Activated T-helper 2 cell treated with anti-CD3 and anti-CD28 coated beads, Interferon-gamma antibody, Interleukin-2, Interleukin-4, amounts not matched to agents 10 μg/mL and 5 μg/mL and 100 μg/mL, durations not matched to agents 14 hours and 24 hours and 36 hours (primary cell): ENCODE measurements around the gene MYO18A. TPM values are rescaled to one million over a fixed set of nuclear protein-coding genes. Genes with fewer than 3 reads are reported as not detected.

ENCODE experiments used
- DNase-seq: peaks from one replicate; pipeline ENCODE4 v3.0.0; 2021; ENCODE audit warnings: low spot score
- H3K27ac Mint-ChIP-seq: one replicate; pipeline ENCODE4 v1.8.0; 2021; ENCODE audit warnings: mixed read lengths
- H3K27me3 Mint-ChIP-seq: one replicate; pipeline ENCODE4 v1.8.0; 2021; ENCODE audit warnings: low read depth, mixed read lengths
- H3K36me3 Mint-ChIP-seq: one replicate; pipeline ENCODE4 v1.8.0; 2021; ENCODE audit warnings: low read depth, mixed read lengths
- H3K4me1 Mint-ChIP-seq: one replicate; pipeline ENCODE4 v1.8.0; 2021; ENCODE audit warnings: low read depth, mixed read lengths
- H3K4me3 Mint-ChIP-seq: one replicate; pipeline ENCODE4 v1.8.0; 2021; ENCODE audit warnings: low read depth, mild to moderate bottlenecking, moderate library complexity, mixed read lengths
- H3K9me3 Mint-ChIP-seq: one replicate; pipeline ENCODE4 v1.8.0; 2021; ENCODE audit warnings: mixed read lengths
- intact Hi-C: fragments of 100-400 bp; cut with micrococcal nuclease; formaldehyde crosslinking; loops from one replicate; pipeline ENCODE4 v1.15.1; 2023
- total RNA-seq: library from RNA; stranded (reverse); gene quantifications from 2 replicates; pipeline ENCODE4 v1.2.3, GENCODE V29; 2022

Gene MYO18A
- total RNA-seq, 1 donor from 2014 or later = 49.5 TPM

DNA sequence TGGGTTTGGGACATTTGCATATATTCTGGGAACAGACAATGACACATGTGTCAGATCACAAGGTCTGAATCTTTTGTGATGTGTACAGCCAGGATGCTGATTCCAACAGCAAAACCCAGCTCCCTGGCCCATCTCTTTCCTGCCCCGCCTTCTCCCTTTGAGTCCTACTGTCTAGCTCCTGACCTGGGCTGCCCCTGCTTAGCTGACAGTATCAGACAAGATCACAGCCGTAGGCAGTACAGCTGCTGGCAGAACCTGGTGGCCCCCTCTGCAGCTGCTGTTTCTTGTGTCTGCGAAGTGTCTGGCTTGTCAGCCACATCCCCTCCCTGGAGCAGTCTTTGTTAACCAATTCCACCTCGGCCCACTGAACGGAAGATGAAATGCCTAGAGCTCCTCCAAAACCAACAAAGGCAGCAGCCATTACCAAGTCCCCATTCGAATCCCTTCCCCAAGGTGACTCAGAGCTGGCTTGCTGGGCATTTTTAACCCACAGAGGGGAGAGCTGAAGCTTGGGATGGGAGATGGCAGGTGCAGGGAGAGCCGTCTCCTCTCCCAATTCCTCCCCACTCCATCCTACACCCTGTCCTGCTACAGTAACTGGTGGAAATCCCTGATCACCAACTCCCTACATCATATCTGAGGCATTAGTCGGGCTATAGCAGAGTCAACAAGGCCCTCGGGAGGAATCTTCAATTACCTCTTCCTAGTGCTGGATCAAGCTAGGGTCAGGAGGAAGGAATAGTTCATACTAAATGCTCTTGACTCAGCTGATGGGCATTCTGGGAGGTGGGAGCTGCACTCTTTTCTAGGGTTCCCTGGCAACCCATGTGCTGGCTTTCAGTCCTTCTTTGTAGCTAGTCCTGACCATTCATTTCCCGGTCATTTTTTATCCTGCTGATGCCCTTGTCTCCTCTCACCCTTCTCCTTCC is 131.5 kb downstream of the MYO18A start:
- no peak for DNase-seq
- no peak overlapping the region for H3K4me3 Mint-ChIP-seq
- peaks cover 16% of the 10 kb centered on the region for H3K27me3 Mint-ChIP-seq
- H3K9me3 Mint-ChIP-seq = no peaks in the 10 kb centered on the region
- no peaks in the 10 kb centered on the region for H3K36me3 Mint-ChIP-seq
- H3K27ac Mint-ChIP-seq = no peak overlapping the region
- H3K4me1 Mint-ChIP-seq = peaks cover 2% of the 10 kb centered on the region
- intact Hi-C loops = no loop called here

DNA sequence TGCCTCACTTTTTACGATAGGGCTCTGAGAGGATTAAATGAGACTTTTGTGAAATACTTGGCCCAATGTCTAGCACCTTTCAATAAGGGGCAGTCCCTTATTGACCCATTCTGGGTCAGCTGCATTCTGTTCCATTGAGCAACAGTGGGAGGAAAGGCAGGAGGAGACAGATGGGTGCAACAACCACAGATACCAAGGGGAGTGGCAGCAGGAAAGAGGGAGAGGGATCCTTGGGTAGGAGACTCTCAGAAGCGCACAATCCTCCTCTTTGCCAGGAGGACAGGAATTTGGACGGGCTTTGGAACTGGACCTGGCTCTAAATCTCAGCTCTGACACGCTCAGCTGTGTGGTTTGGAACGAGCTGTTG is 133.7 kb downstream of the MYO18A start:
- Mint-ChIP-seq H3K4me1 (peaks cover 5% of the 10 kb centered on the region), H3K36me3 (no peaks in the 10 kb centered on the region), H3K27me3 (peaks cover 16% of the 10 kb centered on the region), H3K9me3 (no peaks in the 10 kb centered on the region), H3K4me3 (no peak overlapping the region), H3K27ac (no peak overlapping the region)
- DNase-seq = no peak
- intact Hi-C loops = no loop called here

DNA sequence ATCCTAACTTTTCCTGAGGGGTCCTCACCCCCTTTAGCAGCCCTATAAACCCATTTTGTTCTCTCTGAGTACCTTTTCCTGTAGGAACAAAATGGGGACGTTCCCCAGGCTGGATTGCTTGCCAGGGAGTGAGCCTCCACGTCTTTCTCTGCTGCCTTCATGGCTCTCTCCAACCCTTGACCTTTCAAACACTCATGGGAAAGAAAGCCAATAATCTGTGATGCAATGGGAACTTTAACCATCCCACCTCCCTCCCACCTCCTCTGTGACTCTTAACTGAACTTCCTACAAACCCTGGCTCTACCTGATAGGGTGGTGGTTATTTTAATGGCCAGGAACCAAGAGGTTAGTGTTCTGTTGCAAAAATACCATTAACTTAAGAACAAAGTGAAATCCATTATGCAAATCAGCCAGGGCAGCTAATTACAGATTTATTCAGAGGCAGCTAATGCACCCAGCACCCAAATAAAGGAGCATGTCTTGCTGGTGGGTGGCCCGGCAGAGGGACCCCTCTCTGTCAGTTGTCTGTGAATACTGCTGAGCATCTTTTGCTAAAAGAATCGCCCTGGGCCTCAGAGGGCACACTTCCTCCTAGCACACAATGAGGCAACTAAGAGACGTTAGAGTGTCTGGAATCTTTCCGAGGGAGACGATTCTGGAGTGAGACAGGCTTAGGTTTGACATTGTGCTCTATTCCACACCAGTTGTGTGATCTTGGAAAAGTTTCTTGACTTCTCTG is 134.3 kb downstream of the MYO18A start:
- intact Hi-C loops = no loop called here
- H3K27ac Mint-ChIP-seq = no peak overlapping the region
- peaks cover 5% of the 10 kb centered on the region for H3K4me1 Mint-ChIP-seq
- H3K9me3 Mint-ChIP-seq = no peaks in the 10 kb centered on the region
- no peak overlapping the region for H3K4me3 Mint-ChIP-seq
- H3K36me3 Mint-ChIP-seq = no peaks in the 10 kb centered on the region
- no peak for DNase-seq
- peaks cover 16% of the 10 kb centered on the region for H3K27me3 Mint-ChIP-seq

DNA sequence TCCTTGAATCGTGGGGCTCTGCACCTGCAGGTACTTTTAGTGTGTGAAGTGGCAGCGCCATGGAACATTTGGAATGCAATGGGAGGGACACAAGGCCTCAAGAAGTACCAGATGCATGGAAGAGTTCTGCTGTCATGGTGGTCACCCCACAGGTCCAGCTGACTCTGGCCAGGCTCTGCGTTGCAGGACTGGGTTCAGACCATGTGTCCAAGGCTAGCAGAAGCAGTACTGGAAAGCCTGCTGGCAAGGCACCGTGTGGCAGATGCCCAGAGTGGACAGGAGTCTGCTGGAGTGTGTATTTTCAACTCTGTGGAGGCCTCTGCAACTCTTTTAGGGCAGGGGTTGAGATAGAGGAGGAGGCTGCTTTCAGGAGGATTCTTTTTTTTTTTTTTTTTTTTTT is 135.2 kb downstream of the MYO18A start:
- intact Hi-C loops = no loop called here
- Mint-ChIP-seq H3K9me3 (no peaks in the 10 kb centered on the region), H3K4me1 (peaks cover 5% of the 10 kb centered on the region), H3K36me3 (no peaks in the 10 kb centered on the region), H3K27ac (no peak overlapping the region), H3K4me3 (no peak overlapping the region), H3K27me3 (peaks cover 16% of the 10 kb centered on the region)
- DNase-seq = no peak

DNA sequence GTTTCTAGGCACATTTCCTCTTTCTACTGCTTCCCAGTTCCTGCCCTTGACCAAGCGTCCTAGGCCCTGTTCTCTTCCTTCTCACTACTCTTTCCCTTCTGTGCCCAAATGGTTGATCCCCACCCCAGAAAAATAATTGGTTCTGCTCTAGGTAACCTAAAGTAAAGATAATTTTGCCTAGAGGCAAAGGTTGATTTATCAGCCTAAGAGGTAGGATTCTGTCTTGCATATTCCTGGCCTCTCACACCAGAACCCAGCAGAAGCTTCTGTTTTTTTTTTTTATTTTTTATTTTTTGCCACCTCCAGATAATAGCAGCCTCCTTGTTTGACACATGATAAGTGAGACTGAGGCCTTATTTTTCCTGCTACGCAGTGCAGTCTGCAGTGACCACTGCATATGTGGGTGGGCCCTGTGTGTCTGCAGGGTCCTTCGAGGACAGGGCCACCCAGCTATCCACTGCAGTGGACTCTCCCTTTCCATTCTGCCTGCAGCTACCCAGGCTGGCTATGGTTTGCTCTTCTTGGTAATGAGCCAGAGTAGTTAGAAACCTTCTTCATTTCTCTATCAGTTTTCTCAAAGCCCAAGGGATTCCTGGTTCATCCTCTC is 136.6 kb downstream of the MYO18A start:
- no peak overlapping the region for H3K4me3 Mint-ChIP-seq
- no peaks in the 10 kb centered on the region for H3K36me3 Mint-ChIP-seq
- DNase-seq = no peak
- H3K27ac Mint-ChIP-seq = no peak overlapping the region
- H3K27me3 Mint-ChIP-seq = peaks cover 9% of the 10 kb centered on the region
- intact Hi-C loops = no loop called here
- H3K4me1 Mint-ChIP-seq = peaks cover 5% of the 10 kb centered on the region
- no peaks in the 10 kb centered on the region for H3K9me3 Mint-ChIP-seq

DNA sequence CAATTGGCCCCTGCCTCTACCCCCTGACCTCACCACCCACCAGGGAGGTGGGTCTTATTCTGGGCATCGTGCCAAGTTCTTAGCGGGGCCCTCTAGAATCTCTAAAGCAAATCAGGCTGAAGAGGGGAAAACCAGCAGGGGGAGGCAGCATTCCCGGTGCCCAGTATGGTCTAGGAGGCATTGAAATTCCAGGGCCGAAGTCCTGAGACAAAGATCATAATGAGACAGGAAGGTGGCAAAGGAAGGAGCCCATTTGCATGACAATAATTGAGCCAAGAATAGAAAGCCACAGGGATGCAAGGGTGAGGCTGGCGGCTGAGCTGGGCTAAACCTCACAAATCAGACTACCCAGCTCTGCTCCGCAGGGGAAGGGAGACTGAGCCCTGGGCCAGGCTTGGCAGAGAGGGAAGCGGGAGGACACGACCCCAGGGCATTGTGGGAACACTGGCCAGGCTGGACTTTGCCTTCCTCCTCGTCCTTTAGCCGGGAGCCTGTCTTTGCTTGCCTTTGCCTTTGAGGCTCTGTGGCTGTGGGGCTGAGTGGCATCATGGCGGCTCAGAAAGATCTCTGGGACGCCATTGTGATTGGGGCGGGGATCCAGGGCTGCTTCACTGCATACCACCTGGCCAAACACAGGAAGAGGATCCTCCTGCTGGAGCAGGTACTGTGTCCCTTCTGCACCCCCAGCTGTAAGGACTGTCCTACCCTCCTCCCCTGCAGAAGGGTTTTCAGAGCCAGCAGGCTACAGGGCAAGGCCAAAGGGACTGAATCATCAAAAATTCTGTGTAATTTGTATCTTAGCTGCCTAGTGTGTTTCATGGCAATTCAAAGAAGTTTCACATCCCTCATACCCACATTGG is 137.3 kb downstream of the MYO18A start, which contains the start of gene PIPOX:
TSS of gene PIPOX (plus strand) at position 463 of the 860 bp plus-strand sequence. CDS start at position 548, 85 bp downstream.
- intact Hi-C loops = no loop called here
- H3K36me3 Mint-ChIP-seq = no peaks in the 10 kb centered on the region
- no peak within 1 kb of the TSS for H3K4me3 Mint-ChIP-seq
- no peak within 1 kb of the TSS for H3K27ac Mint-ChIP-seq
- no peak for DNase-seq
- peaks cover 5% of the 10 kb centered on the region for H3K4me1 Mint-ChIP-seq
- H3K27me3 Mint-ChIP-seq = peaks cover 3% of the 10 kb centered on the region
- no peaks in the 10 kb centered on the region for H3K9me3 Mint-ChIP-seq

DNA sequence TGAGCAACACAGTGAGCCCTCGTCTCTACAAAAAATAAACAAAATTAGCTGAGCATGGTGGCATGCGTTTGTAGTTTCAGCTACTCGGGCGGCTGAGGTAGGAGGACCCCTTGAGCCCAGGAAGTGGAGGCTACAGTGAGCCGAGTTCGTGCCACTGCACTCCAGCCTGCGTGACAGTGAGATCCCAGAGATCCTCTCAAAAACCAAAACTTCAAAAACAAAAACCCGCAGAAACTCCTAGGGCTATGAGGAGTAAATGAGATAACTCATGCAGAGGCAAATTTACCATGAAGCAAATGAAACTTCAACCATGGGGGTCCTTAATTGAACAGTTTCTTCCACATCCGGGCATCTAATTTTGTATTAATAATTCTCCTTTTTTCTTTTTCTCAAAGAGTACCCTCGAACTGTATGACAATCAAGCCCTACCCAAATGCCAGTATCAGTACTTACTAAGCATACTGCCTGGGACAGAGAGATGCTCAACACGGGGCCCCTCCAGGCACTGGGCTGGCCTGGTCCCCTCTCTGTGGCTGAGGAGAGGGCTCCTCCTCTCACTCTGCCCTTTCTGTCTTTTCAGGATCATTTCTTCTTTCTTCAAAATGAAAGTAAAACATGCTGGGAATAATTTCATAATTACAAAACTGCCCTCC is 138.0 kb downstream of the MYO18A start:
- no peak overlapping the region for H3K4me3 Mint-ChIP-seq

DNA sequence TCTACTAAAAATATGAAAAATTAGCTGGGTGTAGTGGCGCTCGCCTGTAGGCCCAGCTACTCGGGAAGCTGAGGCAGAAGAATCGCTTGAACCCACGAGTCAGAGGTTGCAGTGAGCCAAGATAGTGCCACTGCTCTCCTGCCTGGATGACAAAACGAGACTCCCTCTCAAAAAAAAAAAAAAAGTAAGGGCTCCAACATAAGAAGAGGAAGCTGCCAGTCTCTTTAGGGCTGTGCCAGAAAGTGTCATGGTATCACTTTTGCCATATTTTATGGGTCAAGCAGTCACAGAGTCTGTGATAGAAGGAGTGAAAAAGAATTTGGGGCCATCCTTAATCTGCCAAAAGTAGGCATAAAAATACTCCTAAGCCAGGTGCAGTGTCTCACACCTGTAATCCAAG is 138.6 kb downstream of the MYO18A start:
- peaks cover 5% of the 10 kb centered on the region for H3K4me1 Mint-ChIP-seq
- peaks cover 2% of the 10 kb centered on the region for H3K27me3 Mint-ChIP-seq
- no peak overlapping the region for H3K27ac Mint-ChIP-seq
- no peaks in the 10 kb centered on the region for H3K36me3 Mint-ChIP-seq
- no peaks in the 10 kb centered on the region for H3K9me3 Mint-ChIP-seq
- DNase-seq = no peak
- H3K4me3 Mint-ChIP-seq = no peak overlapping the region
- intact Hi-C loops = no loop called here

More for the DNA sequence above, 138.0 kb downstream of the MYO18A start:
- DNase-seq = no peak
- intact Hi-C loops = no loop called here
- Mint-ChIP-seq H3K27me3 (peaks cover 3% of the 10 kb centered on the region), H3K9me3 (no peaks in the 10 kb centered on the region), H3K4me1 (peaks cover 5% of the 10 kb centered on the region), H3K36me3 (no peaks in the 10 kb centered on the region), H3K27ac (no peak overlapping the region)

DNA sequence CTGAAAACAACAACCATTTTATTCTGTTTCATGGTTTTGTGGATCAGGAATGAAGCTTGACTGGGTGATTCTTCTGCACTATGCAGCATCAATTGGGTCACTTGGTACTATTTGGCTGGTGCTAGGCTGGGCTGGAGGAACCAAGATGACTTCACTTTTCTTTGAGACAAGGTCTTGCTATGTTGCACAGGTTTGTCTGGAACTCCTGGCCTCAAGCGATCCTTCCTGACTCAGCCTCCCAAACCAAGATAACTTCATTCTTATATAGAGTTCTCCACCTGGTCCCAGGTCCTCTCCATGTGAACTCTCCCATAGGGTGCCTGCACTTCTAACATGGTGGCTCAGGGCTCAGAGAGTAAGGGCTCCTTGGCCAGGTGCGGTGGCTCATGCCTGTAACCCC is 139.1 kb downstream of the MYO18A start:
- Mint-ChIP-seq H3K4me3 (no peak overlapping the region), H3K4me1 (peaks cover 4% of the 10 kb centered on the region), H3K27ac (no peak overlapping the region), H3K27me3 (peaks cover 3% of the 10 kb centered on the region), H3K9me3 (no peaks in the 10 kb centered on the region), H3K36me3 (no peaks in the 10 kb centered on the region)
- intact Hi-C loops = no loop called here
- DNase-seq = no peak

DNA sequence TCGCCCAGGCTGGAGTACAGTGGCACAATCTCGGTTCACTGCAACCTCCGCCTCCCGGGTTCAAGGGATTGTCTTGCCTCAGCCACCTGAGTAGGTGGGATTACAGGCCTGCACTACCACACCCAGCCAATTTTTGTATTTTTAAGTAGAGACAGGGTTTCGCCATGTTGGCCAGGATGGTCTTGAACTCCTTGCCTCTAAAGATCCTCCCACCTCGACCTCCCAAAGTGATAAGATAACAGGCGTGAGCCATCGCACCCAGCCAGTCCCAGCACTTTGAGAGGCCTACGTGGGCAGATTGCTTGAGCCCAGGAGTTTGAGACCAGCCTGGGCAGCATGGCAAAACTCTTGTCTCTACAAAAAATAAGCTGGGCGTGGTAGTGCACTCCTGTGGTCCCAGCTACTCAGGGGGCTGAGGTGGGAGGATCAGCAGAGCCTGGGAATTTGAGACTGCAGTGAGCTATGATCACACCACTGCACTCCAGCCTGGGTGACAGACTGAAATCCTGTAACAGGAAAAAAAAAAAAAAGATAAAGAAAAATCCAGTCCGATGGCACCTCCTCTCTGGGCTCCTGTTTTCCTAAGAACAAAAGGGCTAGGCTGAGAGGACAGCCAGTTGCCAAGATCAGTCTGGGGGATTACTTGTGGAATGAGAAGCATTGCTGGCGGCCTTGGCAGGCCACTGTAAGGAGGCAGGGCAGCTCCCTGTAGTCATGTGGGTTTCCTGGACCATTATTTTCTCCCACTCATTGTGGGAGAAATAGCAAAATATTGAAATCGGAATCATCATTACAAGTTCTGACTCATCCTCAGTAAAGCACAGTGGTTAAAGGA is 140.2 kb downstream of the MYO18A start:
- intact Hi-C loops = no loop called here
- no peak for DNase-seq
- Mint-ChIP-seq H3K9me3 (peaks cover 3% of the 10 kb centered on the region), H3K27me3 (peaks cover 6% of the 10 kb centered on the region), H3K4me1 (peaks cover 3% of the 10 kb centered on the region), H3K4me3 (no peak overlapping the region), H3K27ac (no peak overlapping the region), H3K36me3 (no peaks in the 10 kb centered on the region)

DNA sequence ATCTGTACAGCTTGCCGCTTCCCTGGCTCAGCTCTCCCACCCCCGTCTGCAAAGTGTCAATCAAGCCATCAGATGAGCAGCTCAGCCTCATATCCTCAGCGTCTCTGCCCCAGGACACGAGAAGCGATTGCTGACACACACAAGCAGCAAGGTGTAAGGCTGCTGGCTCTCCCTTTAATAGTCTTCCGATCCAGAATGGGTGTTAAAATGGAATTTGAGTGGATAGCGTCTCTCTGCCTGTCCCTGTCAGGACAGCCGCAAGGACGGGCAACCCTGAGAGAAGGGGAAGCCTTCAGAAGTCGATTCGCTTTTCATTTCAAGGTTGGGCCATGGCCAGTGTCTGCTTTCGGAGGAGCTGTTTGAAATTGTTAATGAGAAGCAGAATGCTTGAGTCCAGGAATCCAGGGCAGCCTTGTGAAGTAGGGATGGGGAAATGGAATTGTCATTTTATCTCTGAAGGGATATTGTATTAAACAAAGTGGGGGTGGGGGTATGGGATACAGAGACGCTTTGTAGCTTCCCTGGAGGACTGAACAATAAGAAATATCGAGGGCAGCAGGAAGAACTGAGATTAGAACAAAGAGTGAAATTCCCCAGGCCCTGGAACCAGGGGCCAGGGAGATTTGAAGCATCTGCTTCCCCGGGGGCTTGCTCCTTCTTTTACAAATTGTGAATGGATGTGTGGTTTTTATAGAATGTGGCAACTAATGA is 142.0 kb downstream of the MYO18A start:
- H3K9me3 Mint-ChIP-seq = peaks cover 10% of the 10 kb centered on the region
- no peak overlapping the region for H3K4me3 Mint-ChIP-seq
- intact Hi-C loops = no loop called here
- no peak for DNase-seq
- peaks cover 16% of the 10 kb centered on the region for H3K27me3 Mint-ChIP-seq
- H3K36me3 Mint-ChIP-seq = no peaks in the 10 kb centered on the region
- no peak overlapping the region for H3K27ac Mint-ChIP-seq
- H3K4me1 Mint-ChIP-seq = peaks cover 3% of the 10 kb centered on the region
